GM12875 (cell line): Measurements from ENCODE around the gene LRBA.

Source experiments
- H3K4me3 ChIP-seq: one replicate; pipeline ENCODE4 v1.5.1; 2011; ENCODE audit warnings: low read depth, low read length, control low read depth
- TF ChIP-seq, protein P1 (sequence below): IDR thresholded peaks from 2 replicates; pipeline ENCODE4 v1.5.1; 2011; ENCODE audit warnings: low read depth, mild to moderate bottlenecking, control low read depth, inconsistent platforms, low read length, moderate library complexity, borderline replicate concordance; ENCODE audit not compliant: insufficient read depth

Gene LRBA

GRCh38 chr4:150656891-150657290 lies 358.2 kb downstream of the LRBA start:
- H3K4me3 ChIP-seq = no peak overlapping the region
- TF ChIP-seq, protein P1, sequence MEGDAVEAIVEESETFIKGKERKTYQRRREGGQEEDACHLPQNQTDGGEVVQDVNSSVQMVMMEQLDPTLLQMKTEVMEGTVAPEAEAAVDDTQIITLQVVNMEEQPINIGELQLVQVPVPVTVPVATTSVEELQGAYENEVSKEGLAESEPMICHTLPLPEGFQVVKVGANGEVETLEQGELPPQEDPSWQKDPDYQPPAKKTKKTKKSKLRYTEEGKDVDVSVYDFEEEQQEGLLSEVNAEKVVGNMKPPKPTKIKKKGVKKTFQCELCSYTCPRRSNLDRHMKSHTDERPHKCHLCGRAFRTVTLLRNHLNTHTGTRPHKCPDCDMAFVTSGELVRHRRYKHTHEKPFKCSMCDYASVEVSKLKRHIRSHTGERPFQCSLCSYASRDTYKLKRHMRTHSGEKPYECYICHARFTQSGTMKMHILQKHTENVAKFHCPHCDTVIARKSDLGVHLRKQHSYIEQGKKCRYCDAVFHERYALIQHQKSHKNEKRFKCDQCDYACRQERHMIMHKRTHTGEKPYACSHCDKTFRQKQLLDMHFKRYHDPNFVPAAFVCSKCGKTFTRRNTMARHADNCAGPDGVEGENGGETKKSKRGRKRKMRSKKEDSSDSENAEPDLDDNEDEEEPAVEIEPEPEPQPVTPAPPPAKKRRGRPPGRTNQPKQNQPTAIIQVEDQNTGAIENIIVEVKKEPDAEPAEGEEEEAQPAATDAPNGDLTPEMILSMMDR = no peak

GRCh38 chr4:150650751-150651150 lies 364.3 kb downstream of the LRBA start:
- TF ChIP-seq, protein P1 = no peak
- H3K4me3 ChIP-seq = no peak overlapping the region

DNA sequence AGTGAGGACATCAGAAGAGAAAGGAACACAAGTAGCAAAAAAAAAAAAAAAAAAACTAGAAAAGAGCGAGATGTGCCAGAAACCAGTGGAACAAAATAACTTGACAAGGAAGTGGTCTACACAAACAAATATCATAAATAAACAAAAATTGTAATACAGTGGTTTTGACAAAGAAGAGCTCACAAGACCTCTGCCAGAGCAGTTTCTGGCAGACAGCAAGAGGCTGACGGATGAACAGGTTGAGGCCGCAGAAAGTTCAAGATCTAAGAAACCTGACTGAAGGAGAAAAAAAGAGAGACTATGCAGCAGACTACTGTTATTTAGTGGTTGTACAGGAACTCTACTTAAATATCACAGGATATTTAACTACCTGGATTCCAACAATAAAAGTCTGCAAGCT lies 367.0 kb downstream of the LRBA start:
- H3K4me3 ChIP-seq = no peak overlapping the region
- TF ChIP-seq, protein P1 = no peak

DNA sequence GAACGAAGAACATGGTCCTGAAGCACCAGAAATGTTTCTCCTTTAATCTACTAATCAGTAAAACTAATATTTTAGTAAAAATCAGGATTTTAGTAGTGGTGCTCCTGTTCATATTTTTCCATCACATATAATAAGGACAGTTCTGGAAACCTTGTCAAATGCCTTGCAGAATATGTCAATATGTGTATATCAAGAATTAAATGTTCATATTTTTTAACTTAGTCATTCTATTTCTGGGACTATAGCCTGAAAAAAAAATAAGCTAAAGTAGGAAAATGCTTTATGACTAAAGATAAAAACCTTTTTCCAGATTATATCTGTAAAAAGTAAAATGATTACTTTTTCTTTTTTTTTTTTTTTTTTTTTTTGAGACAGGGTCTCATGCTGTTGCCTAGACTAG lies 368.1 kb downstream of the LRBA start:
- no peak overlapping the region for H3K4me3 ChIP-seq
- TF ChIP-seq, protein P1 = no peak

DNA sequence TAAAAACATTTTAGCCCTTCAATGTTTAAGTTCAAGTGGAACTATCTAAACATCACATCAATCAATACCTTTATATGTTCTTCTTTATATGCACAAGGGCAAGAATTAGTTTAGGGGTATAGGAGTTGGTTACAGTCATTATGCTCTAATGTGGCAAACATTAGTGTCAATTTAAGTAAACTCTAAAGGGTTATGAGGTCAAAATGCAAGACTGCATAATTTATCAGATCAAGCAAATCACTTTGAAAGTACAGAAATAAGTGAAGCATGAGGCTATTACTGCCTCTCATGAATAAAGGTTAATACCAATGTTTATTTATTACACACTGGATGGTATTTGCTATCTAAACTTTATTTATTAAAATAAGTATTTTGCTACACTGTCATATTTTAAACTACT lies 373.5 kb downstream of the LRBA start:
- TF ChIP-seq, protein P1 = no peak
- H3K4me3 ChIP-seq = no peak overlapping the region

GRCh38 chr4:150632639-150633038 lies 382.4 kb downstream of the LRBA start:
- no peak overlapping the region for H3K4me3 ChIP-seq
- TF ChIP-seq, protein P1 = no peak

- TF ChIP-seq, protein P1 = no peak
- no peak overlapping the region for H3K4me3 ChIP-seq
Measured at GRCh38 chr4:150628073-150628472, 387.0 kb downstream of the LRBA start.
